ENCODE data around the gene CELF2.

DNA sequence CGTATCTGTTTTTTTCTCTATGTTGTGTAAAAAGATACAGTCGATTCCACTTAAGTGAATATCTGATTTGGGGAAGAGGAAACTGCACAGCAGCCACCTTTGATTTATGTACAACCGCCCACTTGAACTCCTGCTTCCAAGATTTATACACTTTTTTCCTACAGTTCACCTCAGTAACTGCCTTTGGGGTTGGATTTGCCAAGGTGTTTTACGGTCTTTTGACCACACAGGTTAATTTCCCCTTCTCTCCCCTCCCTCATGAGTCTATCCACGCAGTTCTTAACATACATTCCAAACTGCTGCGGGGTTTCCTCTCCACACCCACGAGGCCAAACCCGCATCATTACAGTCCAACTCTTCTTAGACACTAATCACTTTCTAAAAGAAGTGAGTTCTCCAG, 316.8 kb downstream of the CELF2 start:
- TF ChIP-seq, protein P1, sequence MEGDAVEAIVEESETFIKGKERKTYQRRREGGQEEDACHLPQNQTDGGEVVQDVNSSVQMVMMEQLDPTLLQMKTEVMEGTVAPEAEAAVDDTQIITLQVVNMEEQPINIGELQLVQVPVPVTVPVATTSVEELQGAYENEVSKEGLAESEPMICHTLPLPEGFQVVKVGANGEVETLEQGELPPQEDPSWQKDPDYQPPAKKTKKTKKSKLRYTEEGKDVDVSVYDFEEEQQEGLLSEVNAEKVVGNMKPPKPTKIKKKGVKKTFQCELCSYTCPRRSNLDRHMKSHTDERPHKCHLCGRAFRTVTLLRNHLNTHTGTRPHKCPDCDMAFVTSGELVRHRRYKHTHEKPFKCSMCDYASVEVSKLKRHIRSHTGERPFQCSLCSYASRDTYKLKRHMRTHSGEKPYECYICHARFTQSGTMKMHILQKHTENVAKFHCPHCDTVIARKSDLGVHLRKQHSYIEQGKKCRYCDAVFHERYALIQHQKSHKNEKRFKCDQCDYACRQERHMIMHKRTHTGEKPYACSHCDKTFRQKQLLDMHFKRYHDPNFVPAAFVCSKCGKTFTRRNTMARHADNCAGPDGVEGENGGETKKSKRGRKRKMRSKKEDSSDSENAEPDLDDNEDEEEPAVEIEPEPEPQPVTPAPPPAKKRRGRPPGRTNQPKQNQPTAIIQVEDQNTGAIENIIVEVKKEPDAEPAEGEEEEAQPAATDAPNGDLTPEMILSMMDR (IDR thresholded peaks at IDR 0.05; ENCODE audit: low read depth, low read length, poor library complexity, severe bottlenecking) = no peak
- no peak for TF ChIP-seq EZH2phosphoT487 (IDR thresholded peaks at IDR 0.05; ENCODE audit: borderline replicate concordance, low read length)

Data from DOHH2 (cell line).